Small intestine (tissue), 7 donors: ENCODE measurements around the gene PTPRK. TPM values are rescaled to one million over a fixed set of nuclear protein-coding genes. Genes with fewer than 3 reads are reported as not detected.

ENCODE experiments used
- DNase-seq, 2 donors: peaks; one replicate each; pipeline versions ENCODE4 v3.0.0 to v3.0.0-alpha.2; 2013
- FAIRE-seq: peaks from 2 replicates; lab custom pipeline; 2012; peaks lifted over from hg19 to GRCh38; lab: Jason Lieb, UNC
- H3K27ac ChIP-seq, 3 donors: one replicate each; pipeline ENCODE4 v1.5.1; 2013; ENCODE audit warnings: low read length in 2 of 3, mild to moderate bottlenecking in 2 of 3, control low read depth in 1 of 3, inconsistent platforms in 1 of 3, low read depth in 1 of 3, moderate library complexity in 1 of 3
- H3K27me3 ChIP-seq, 3 donors: one replicate each; pipeline ENCODE4 v1.6.1; 2013; ENCODE audit warnings: low read length in 3 of 3, inconsistent platforms in 1 of 3; ENCODE audit not compliant: control insufficient read depth in 3 of 3, insufficient read depth in 3 of 3
- H3K36me3 ChIP-seq, 3 donors: one replicate each; pipeline ENCODE4 v1.6.1; 2013; ENCODE audit warnings: low read length in 3 of 3, inconsistent platforms in 1 of 3, low read depth in 1 of 3, mild to moderate bottlenecking in 1 of 3, moderate library complexity in 1 of 3; ENCODE audit not compliant: control insufficient read depth in 3 of 3, insufficient read depth in 2 of 3
- H3K4me1 ChIP-seq, 3 donors: one replicate each; pipeline ENCODE4 v1.6.1; 2013; ENCODE audit warnings: low read length in 2 of 3, inconsistent platforms in 1 of 3, low read depth in 1 of 3, mild to moderate bottlenecking in 1 of 3, moderate library complexity in 1 of 3; ENCODE audit not compliant: control insufficient read depth in 3 of 3, insufficient read depth in 2 of 3
- H3K4me3 ChIP-seq, 3 donors: one replicate each; pipeline ENCODE4 v1.5.1; 2013; ENCODE audit warnings: low read length in 3 of 3, control low read depth in 1 of 3, inconsistent platforms in 1 of 3, low read depth in 1 of 3, mild to moderate bottlenecking in 1 of 3, moderate library complexity in 1 of 3
- H3K9me3 ChIP-seq, 2 donors: one replicate each; pipeline ENCODE4 v1.6.1; 2013; ENCODE audit warnings: low read depth in 1 of 2, low read length in 1 of 2; ENCODE audit not compliant: control insufficient read depth in 2 of 2, insufficient read depth in 1 of 2
- WGBS, 3 donors: extraction: QIAGEN DNeasy Blood & Tissue Kit; methylation state at CpG; one replicate each; pipeline ENCODE4 v1.1.7; 2013; 5-methylcytosine and 5-hydroxymethylcytosine counted together
- polyA plus RNA-seq, 4 donors: library from polyadenylated mRNA; stranded (reverse) in 3 of 4; unstranded in 1 of 4; fragments of 200-250 nt in 3 of 4; fragments of 120-200 nt in 1 of 4; gene quantifications; one replicate each; pipeline versions ENCODE4 v1.2.1 to v1.2.3, GENCODE V29; 2013
- donor health status: healthy with polysubstance abuse.
- donor health status: control.
- donor health status: control.
- donor health status: Bipolar disorder and iron deficiency.
- donor health status: healthy.

Gene PTPRK
- polyA plus RNA-seq, 4 donors, result 15.9 to 72.5 (median 20.6) TPM

DNA sequence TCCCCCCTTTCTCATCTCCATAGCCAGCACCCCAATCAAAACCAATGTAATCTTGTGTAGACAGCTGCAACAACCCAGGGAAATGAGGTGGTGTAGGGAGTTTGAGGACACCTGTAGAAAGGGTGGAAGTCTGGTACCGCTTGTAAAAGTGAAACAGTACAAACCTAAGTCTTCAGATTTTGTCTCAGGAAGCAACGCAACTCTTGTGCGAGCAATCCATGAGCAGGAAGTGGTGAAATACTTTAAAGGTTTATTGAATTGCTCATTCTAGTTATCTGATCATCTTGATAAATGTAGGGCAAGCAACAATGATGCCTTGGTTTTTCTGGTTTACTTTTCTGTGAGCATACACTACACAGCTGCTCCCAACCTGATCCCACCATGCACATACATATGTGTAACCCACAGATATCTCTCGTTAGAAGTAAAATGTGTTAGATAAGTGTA, 548.4 kb downstream of the PTPRK start:
- DNase-seq, result peak; percentile 5 to 56
- H3K27me3 ChIP-seq, result no peaks in the 10 kb centered on the region
- no peaks in the 10 kb centered on the region for H3K9me3 ChIP-seq
- no peak for FAIRE-seq
- H3K4me3 ChIP-seq, result no peak overlapping the region
- H3K36me3 ChIP-seq, result peaks cover 5 to 21% (median 17%) of the 10 kb centered on the region in 3 donors
- H3K4me1 ChIP-seq, result no peaks in the 10 kb centered on the region
- WGBS, 3 donors, result 58 to 71% (median 65%) methylated on average over 4 of the region's 4 CpGs
- H3K27ac ChIP-seq, result peak overlapping the region in 2 of 3 donors; percentile 9 to 66

DNA sequence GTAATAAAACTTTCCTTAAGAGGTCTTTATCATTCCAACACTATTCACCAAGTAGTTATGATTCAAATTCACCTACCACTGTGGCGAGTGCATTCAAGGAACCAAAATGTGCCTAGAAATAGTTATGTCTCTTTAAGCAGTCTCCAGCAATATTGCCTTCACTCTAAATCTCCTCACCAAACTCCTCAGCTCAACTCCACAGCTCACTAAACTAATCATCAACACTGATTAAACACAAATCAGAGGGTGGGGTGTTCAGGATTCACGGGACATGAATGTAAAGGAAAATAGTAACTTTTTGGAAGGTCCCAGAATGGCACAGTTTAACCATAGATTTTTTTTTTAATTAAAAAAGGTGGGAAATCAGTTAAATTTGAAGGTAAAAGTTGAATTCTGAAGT, 549.0 kb downstream of the PTPRK start:
- FAIRE-seq (no peak), DNase-seq (no peak)
- 72 to 93% (median 88%) methylated on average over 2 of the region's 2 CpGs for WGBS, 3 donors
- H3K27ac ChIP-seq, result peak overlapping the region in 2 of 3 donors; percentile 7 to 9
- no peaks in the 10 kb centered on the region for H3K9me3 ChIP-seq
- no peaks in the 10 kb centered on the region for H3K4me1 ChIP-seq
- no peak overlapping the region for H3K4me3 ChIP-seq
- H3K27me3 ChIP-seq, result no peaks in the 10 kb centered on the region
- H3K36me3 ChIP-seq, result peaks cover 5 to 19% (median 16%) of the 10 kb centered on the region in 3 donors

DNA sequence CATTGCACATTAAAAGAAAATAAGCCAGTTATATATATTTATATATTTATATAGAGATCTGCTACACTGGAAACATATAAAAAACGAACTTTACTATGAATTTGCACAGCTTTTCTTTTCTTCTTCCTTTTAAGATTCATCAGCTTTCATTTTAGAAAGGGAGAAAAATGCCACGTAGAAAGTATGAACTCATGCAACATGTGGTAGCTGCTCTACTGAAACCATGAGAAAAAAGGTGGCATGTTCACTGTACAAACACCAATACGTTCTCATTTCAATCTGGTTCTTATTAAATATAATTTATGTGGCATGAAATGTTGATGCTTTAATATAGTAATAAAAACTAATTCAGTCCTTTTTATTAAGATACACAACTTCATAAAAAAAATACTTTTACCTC, 550.7 kb downstream of the PTPRK start:
- no peak overlapping the region for H3K4me3 ChIP-seq
- no peak for DNase-seq
- H3K27ac ChIP-seq, result no peak overlapping the region
- H3K36me3 ChIP-seq, result peaks cover 5 to 14% (median 12%) of the 10 kb centered on the region in 3 donors
- H3K4me1 ChIP-seq, result no peaks in the 10 kb centered on the region
- WGBS, 3 donors, result 66 to 82% (median 70%) methylated on average over 3 of the region's 3 CpGs
- no peak for FAIRE-seq
- no peaks in the 10 kb centered on the region for H3K27me3 ChIP-seq
- no peaks in the 10 kb centered on the region for H3K9me3 ChIP-seq

DNA sequence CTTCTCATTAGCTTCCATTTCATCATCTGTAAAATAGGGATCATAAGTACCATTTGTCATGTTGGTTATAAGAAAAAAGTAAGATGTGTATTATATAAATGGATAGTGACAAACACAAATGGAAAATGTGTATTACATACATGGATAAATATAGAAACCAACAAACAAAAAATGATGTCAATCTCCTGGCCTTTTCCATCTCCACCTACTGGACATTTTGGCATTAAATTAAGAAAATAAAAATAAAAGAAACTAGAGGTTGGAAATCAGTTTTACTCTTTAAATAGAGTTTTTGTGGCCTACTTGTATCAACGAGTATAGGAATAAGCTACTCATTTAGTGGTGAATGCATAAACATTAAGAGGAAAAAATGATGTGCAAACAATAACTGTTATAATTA, 552.0 kb downstream of the PTPRK start:
- Histone ChIP-seq H3K27me3 (no peaks in the 10 kb centered on the region), H3K9me3 (no peaks in the 10 kb centered on the region), H3K36me3 (peaks cover 5 to 15% (median 8%) of the 10 kb centered on the region in 3 donors), H3K4me3 (no peak overlapping the region), H3K27ac (no peak overlapping the region), H3K4me1 (no peaks in the 10 kb centered on the region)
- DNase-seq (no peak), FAIRE-seq (no peak)
- 67 to 90% (median 82%) methylated on average over 1 of the region's 1 CpG for WGBS, 3 donors

DNA sequence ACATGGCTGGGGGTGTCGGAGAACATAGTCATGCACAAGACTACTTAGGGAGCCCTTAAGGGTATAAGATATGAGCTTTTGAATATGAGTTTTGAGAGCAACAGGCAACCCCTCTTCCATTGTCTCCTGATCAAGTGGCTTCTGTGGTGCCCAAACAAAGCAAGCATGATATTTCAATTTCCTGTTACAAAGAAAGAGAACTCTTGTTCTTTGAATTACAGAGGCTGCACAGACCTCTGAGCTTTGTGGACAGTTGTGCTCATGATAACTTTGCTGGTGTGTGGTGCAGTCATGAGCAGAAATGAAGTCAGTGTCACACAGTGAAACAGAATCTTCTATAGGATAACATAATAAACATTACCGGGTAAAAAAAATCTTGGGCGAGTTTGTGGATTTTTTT, 552.7 kb downstream of the PTPRK start:
- H3K27me3 ChIP-seq, result no peaks in the 10 kb centered on the region
- no peak overlapping the region for H3K27ac ChIP-seq
- 74 to 84% (median 76%) methylated on average over 3 of the region's 3 CpGs for WGBS, 3 donors
- FAIRE-seq, result no peak
- H3K36me3 ChIP-seq, result peaks cover 3 to 12% (median 4%) of the 10 kb centered on the region in 3 donors
- H3K4me3 ChIP-seq, result no peak overlapping the region
- H3K4me1 ChIP-seq, result no peaks in the 10 kb centered on the region
- H3K9me3 ChIP-seq, result no peaks in the 10 kb centered on the region
- DNase-seq, result peak in 1 of 2 donors; percentile 44

DNA sequence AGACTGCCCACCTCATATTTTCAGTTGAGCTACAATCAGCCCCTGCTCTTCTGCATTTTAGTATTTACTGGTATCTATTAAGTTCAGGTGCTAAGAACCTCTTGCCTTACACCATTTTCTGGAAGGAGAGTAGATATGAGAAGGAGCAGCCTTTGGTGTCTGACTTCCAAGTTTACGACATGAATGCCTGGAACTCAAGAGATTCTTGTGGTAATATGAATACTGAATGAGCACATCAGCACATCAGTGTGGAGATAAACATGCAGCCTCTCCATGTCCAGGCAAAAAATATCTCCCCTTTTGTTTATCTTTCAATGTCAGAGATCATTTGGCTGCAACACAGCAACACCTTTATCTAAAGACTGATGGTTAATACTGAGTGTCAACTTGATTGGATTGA, 553.8 kb downstream of the PTPRK start:
- Histone ChIP-seq H3K9me3 (no peaks in the 10 kb centered on the region), H3K4me3 (no peak overlapping the region), H3K36me3 (peaks cover 0 to 10% (median 4%) of the 10 kb centered on the region in 3 donors), H3K27me3 (no peaks in the 10 kb centered on the region), H3K4me1 (no peaks in the 10 kb centered on the region), H3K27ac (no peak overlapping the region)
- FAIRE-seq, result no peak
- WGBS, 3 donors, result 86 to 100% (median 96%) methylated on average over 1 of the region's 1 CpG
- DNase-seq, result no peak

DNA sequence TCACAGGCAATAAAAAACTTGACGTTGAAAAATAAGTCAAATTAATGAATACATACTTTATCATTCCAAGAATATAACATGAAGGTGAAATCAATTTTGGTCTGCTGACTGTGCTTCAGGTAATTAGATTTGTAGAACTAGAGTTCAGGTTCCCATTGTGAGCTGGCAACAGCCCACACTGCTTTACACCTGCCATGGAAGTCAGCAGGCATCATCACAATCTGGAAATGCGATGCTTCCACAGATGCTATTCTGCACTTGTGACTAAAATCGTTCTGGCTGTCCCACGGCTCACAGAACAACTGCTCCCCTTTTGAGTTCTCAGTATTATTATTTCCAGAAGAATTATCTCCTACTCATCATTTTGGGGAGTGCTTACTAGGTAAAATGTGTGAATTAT, 556.9 kb downstream of the PTPRK start:
- no peak for DNase-seq
- Histone ChIP-seq H3K27me3 (no peaks in the 10 kb centered on the region), H3K27ac (no peak overlapping the region), H3K36me3 (peaks cover 0 to 6% (median 4%) of the 10 kb centered on the region in 3 donors), H3K4me1 (no peaks in the 10 kb centered on the region), H3K4me3 (no peak overlapping the region), H3K9me3 (no peaks in the 10 kb centered on the region)
- no peak for FAIRE-seq
- WGBS, 3 donors, result 85 to 87% (median 85%) methylated on average over 4 of the region's 4 CpGs

DNA sequence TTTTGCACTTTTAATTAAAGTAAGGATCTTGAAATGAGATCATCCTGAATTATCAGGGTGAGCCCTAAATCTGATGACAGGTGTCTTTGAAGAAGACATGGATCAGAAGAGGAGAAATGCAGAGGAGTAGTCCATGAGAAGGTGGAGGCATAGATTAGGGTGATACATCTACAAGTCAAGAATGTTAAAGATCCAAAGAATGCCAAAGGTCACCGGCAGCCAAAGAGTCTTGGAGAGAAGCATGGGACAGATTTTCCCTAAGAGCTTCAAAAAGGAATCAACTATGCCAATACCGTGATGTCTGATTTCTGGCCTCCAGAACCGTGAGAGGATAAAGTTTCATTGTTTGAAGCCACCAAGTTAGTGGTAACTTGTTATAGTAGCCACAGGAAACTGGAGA, 560.5 kb downstream of the PTPRK start:
- WGBS, 3 donors, result 82 to 89% (median 84%) methylated on average over 3 of the region's 3 CpGs
- H3K27me3 ChIP-seq, result no peaks in the 10 kb centered on the region
- H3K27ac ChIP-seq, result no peak overlapping the region
- FAIRE-seq (no peak), DNase-seq (no peak)
- H3K9me3 ChIP-seq, result no peaks in the 10 kb centered on the region
- no peaks in the 10 kb centered on the region for H3K4me1 ChIP-seq
- H3K36me3 ChIP-seq, result peaks cover 0 to 2% (median 0%) of the 10 kb centered on the region in 3 donors
- no peak overlapping the region for H3K4me3 ChIP-seq

DNA sequence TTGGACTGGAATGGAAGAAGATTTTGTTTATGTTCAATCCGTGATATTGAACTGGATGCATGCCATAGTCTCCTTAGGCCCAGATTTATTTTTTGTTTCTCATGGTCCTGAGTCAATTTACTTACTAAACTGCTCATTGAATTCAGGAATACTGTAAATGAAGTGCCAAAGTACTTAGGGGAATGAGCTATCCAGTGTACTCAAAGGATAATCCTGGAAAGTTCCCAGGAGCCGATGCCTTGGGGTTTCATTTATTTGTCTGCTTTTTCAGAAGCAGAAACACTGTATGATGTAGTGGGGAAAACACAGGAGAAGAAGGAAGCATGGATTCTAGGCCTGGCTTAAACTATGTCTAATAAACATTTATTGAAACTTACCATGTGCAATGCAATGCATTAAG, 563.4 kb downstream of the PTPRK start:
- H3K27me3 ChIP-seq, result no peaks in the 10 kb centered on the region
- H3K4me3 ChIP-seq, result no peak overlapping the region
- H3K4me1 ChIP-seq, result no peaks in the 10 kb centered on the region
- no peak overlapping the region for H3K27ac ChIP-seq
- DNase-seq (peak in 1 of 2 donors; percentile 10), FAIRE-seq (no peak)
- no peaks in the 10 kb centered on the region for H3K9me3 ChIP-seq
- H3K36me3 ChIP-seq, result no peaks in the 10 kb centered on the region
- WGBS, 3 donors, result 59 to 82% (median 79%) methylated on average over 2 of the region's 2 CpGs
